Bronchial epithelial cell (primary cell): ENCODE data around the gene MBD2. TPM values are rescaled to one million over a fixed set of nuclear protein-coding genes. Genes with fewer than 3 reads are reported as not detected.

Experiments used
- DNase-seq: peaks from one replicate; pipeline ENCODE4 v3.0.0-alpha.2; 2010; ENCODE audit warnings: low read depth
- FAIRE-seq: peaks from 2 replicates; lab custom pipeline; 2011; peaks lifted over from hg19 to GRCh38; lab: Jason Lieb, UNC
- H3K27me3 ChIP-seq: 2 replicates; pipeline ENCODE4 v1.5.1; 2011; ENCODE audit warnings: low read length; ENCODE audit not compliant: control insufficient read depth, insufficient read depth
- H3K36me3 ChIP-seq: 2 replicates; pipeline ENCODE4 v1.5.1; 2011; ENCODE audit warnings: low read length; ENCODE audit not compliant: control insufficient read depth, insufficient read depth
- H3K4me3 ChIP-seq: 2 replicates; pipeline ENCODE4 v1.5.1; 2011; ENCODE audit warnings: mild to moderate bottlenecking, low read depth, low read length, control low read depth
- total RNA-seq: library from RNA; depleted of rRNA; stranded (reverse); fragments of >200 nt; gene quantifications from 2 replicates; pipeline ENCODE4 v1.2.1, GENCODE V29; 2014
- TF ChIP-seq, protein P1 (sequence below): IDR thresholded peaks from 2 replicates; pipeline ENCODE4 v1.5.1; 2011; ENCODE audit warnings: mild to moderate bottlenecking, moderate library complexity, low read length, control low read depth, inconsistent platforms; ENCODE audit not compliant: insufficient read depth, severe bottlenecking

MBD2 gene
- total RNA-seq, 1 donor from 2014 or later, result 36.3 TPM

DNA sequence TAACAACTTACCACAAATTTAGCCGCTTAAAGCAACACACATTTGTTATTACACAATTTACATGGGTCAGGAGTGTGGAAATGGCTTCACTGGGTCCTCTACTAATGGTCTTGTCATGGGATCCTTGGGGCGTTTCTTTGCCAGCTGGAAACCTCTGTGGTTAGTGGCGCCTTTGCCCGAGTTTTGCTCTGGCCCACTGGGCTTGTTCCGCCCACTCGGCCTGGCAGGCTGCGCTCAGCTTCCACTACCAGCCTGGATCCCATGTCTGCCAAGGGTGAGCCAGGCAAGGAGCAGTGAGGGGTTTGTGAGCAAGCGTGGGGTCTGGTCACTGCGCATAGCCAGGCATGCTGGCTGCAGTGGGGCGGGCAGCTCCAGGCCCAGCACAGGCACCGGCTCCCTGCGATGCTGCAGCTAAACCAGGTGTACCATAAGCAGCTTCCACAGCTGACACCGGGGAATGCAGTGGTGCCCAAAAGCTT lies 16.2 kb upstream of the MBD2 start:
- DNase-seq (no peak), FAIRE-seq (no peak)
- H3K4me3 ChIP-seq, result no peak overlapping the region
- no peaks in the 10 kb centered on the region for H3K36me3 ChIP-seq
- no peaks in the 10 kb centered on the region for H3K27me3 ChIP-seq
- TF ChIP-seq, protein P1, sequence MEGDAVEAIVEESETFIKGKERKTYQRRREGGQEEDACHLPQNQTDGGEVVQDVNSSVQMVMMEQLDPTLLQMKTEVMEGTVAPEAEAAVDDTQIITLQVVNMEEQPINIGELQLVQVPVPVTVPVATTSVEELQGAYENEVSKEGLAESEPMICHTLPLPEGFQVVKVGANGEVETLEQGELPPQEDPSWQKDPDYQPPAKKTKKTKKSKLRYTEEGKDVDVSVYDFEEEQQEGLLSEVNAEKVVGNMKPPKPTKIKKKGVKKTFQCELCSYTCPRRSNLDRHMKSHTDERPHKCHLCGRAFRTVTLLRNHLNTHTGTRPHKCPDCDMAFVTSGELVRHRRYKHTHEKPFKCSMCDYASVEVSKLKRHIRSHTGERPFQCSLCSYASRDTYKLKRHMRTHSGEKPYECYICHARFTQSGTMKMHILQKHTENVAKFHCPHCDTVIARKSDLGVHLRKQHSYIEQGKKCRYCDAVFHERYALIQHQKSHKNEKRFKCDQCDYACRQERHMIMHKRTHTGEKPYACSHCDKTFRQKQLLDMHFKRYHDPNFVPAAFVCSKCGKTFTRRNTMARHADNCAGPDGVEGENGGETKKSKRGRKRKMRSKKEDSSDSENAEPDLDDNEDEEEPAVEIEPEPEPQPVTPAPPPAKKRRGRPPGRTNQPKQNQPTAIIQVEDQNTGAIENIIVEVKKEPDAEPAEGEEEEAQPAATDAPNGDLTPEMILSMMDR, result no peak

DNA sequence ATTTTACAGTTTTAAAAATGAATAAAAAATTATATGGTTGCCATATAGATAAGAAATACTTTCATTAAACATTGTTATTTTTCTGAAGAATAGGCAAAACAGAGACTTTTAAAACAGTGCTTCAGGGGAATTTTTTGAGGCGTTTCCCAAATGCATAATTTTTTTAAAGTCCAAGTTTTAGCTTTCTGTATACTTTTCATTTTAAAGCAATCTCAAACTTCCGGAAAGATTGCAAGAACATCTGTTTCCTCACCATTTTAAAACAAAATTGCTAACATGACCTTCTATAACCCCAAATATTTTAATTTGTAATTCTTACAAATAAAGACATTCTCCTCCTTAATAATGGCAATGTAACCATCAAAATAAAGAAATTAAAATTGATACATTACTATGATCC lies 15.1 kb upstream of the MBD2 start:
- H3K4me3 ChIP-seq, result no peak overlapping the region
- TF ChIP-seq, protein P1, result no peak
- no peaks in the 10 kb centered on the region for H3K27me3 ChIP-seq
- H3K36me3 ChIP-seq, result no peaks in the 10 kb centered on the region
- FAIRE-seq (no peak), DNase-seq (no peak)

DNA sequence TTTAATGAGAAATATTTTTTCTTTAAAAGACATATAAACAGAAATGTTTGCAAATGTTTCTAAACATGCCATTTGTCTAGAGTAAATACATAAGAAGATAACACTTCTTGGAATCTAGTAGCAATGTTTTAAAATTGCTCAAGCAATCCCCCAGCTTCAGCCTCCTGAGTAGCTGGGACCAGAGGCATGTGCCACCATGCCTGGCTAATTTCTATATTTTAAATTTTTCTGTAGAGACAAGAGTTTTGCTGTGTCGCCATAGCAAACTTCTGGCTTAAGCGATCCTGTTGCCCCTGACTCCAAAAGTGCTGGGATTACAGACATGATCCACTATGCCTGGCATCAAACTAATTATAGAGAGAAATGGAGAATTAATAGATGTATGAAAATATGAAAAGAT lies 14.6 kb upstream of the MBD2 start:
- H3K4me3 ChIP-seq, result no peak overlapping the region
- DNase-seq (no peak), FAIRE-seq (no peak)
- H3K27me3 ChIP-seq, result no peaks in the 10 kb centered on the region
- H3K36me3 ChIP-seq, result no peaks in the 10 kb centered on the region
- TF ChIP-seq, protein P1, result no peak

DNA sequence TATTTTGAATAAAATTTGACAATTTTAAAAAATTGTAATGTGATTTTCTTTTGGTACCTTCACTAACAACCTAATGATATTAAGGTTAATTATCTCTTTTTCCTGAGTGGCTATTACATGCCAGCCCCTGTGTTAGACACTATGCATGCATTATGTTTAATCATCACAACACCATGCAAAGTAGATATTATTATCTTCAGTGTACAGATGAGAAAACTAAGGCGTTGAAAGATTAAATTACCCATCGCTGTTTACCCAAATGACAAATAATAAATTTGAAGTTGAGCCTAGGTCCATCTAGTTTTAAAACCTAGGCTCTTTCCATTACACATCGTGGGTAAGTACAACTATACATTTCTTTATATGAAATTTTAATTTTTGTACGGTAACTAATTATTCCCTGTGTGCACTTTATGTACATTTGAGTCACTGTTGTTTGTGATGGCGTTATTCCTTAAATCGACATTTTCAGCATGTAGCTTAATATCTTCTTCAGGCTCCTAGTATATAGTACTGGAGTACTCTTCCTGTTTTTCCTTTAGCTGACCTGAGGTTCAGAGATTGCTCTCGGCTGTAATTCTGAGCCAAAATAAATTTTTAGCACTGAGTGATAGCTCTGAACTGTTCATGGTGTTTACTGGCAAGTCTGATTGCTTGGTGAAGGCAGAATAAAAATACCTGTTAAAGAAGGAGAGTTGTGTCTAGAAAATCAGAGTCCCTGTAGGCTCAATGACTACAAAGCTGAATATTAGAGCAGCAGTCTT lies 13.9 kb upstream of the MBD2 start:
- H3K27me3 ChIP-seq, result no peaks in the 10 kb centered on the region
- TF ChIP-seq, protein P1, result no peak
- H3K36me3 ChIP-seq, result no peaks in the 10 kb centered on the region
- H3K4me3 ChIP-seq, result no peak overlapping the region
- no peak for DNase-seq
- FAIRE-seq, result no peak

DNA sequence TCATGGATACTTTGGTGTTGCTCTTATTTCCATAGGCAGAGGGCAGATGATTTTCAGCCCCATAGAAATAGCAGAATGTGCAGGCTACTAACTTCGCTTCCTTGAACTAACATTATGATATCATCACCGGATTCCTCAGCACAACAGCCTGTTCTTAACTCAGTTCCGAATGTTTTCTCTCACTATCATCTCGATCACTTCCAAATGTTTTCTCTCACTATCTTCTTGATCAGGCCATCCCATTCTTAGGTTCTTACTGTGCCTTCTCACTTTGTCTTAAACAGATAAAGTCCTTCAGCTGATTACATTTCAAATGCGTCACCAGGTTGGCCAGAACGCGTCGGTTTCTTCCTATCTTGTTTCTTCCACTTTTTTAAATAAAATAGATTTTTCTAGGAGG lies 11.4 kb upstream of the MBD2 start:
- Histone ChIP-seq H3K36me3 (no peaks in the 10 kb centered on the region), H3K27me3 (no peaks in the 10 kb centered on the region), H3K4me3 (no peak overlapping the region)
- TF ChIP-seq, protein P1, result no peak
- DNase-seq (no peak), FAIRE-seq (no peak)
